SJSA1 (cell line): Measurements from ENCODE around the gene RTEL1. TPM values are rescaled to one million over a fixed set of nuclear protein-coding genes. Genes with fewer than 3 reads are reported as not detected.
"Not testable (repeated sequence)": the region's sequence is repeated elsewhere in the genome, so short reads cannot be mapped to it uniquely, and the experiment has no call there.

Experiments
- DNase-seq, 2 experiments: peaks; one replicate each; pipeline ENCODE4 v3.0.0-alpha.2; 2015 to 2020; ENCODE audit warnings: low spot score in 2 of 2, low read depth in 1 of 2
- H3K27ac ChIP-seq: fragments of 250-450 bp; sonication (Bioruptor Pico); 2 replicates; pipeline ENCODE4 v1.5.1; 2020; ENCODE audit warnings: mild to moderate bottlenecking, moderate library complexity
- H3K27me3 ChIP-seq: fragments of 250-450 bp; sonication (Bioruptor Pico); replicated peaks from 2 replicates; pipeline ENCODE4 v1.5.1; 2020; ENCODE audit warnings: mild to moderate bottlenecking, moderate library complexity
- H3K36me3 ChIP-seq: fragments of 250-450 bp; sonication (Bioruptor Pico); 2 replicates; pipeline ENCODE4 v1.5.1; 2020; ENCODE audit warnings: mild to moderate bottlenecking
- H3K4me1 ChIP-seq: fragments of 250-450 bp; sonication (Bioruptor Pico); replicated peaks from 2 replicates; pipeline ENCODE4 v1.6.1; 2021; ENCODE audit warnings: mild to moderate bottlenecking
- H3K4me3 ChIP-seq: fragments of 250-450 bp; sonication (Bioruptor Pico); 2 replicates; pipeline ENCODE4 v1.5.1; 2020; ENCODE audit warnings: mild to moderate bottlenecking
- H3K9me3 ChIP-seq: fragments of 250-450 bp; sonication (Bioruptor Pico); replicated peaks from 2 replicates; pipeline ENCODE4 v1.5.1; 2020; ENCODE audit warnings: mild to moderate bottlenecking
- total RNA-seq: library from RNA; depleted of rRNA; stranded (reverse); fragments of >200 nt; shearing (Covaris generic); gene quantifications from 2 replicates; pipeline ENCODE4 v1.2.3, GENCODE V29; 2014

RTEL1 gene
- total RNA-seq, 1 experiment from 2014 or later, result 11.0 TPM

DNA sequence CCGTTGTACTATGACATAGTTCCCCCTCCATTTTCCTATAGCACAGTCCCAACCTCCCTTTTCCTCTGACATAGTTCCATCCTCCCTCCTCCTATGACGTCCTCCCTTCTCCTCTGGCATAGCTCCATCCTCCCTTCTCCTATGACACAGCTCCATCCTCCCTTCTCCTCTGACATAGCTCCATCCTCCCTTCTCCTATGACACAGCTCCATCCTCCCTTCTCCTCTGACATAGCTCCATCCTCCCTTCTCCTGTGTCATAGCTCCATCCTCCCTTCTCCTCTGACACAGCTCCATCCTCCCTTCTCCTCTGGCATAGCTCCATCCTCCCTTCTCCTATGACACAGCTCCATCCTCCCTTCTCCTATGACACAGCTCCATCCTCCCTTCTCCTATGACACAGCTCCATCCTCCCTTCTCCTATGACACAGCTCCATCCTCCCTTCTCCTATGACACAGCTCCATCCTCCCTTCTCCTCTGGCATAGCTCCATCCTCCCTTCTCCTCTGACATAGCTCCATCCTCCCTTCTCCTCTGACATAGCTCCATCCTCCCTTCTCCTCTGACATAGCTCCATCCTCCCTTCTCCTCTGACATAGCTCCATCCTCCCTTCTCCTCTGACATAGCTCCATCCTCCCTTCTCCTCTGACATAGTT lies 65.0 kb downstream of the RTEL1 start:
- not testable (repeated sequence) for H3K4me3 ChIP-seq, DNase-seq, H3K4me1 ChIP-seq, H3K27ac ChIP-seq, H3K9me3 ChIP-seq, H3K27me3 ChIP-seq
- H3K36me3 ChIP-seq, result peaks cover 53% of the 10 kb centered on the region

DNA sequence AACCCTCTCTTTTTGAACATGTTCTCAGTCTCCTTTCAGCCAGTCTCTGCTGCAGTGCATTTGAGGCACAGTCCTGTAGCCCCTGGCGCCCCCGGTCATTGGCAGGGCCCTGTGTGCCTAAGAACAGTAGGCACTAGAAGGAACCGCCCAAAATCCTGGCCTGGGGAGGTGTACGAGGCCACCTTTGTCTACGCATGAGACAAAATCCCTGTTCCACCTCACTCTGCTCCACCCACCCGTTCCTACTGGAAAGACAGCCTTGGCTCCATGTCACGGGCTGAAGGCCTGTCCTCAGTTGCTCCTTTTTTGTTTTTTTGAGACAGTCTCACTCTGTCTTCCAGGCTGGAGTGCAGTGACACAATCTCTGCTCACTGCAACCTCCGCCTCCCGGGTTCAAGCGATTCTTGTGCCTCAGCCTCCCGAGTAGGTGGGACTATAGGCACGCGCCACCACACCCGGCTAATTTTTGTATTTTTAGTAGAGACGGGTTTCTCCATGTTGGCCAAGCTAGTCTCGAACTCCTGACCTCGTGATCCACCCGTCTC lies 72.1 kb downstream of the RTEL1 start:
- H3K4me3 ChIP-seq, H3K27me3 ChIP-seq: not testable (repeated sequence)
- H3K36me3 ChIP-seq, result peaks cover 63% of the 10 kb centered on the region

DNA sequence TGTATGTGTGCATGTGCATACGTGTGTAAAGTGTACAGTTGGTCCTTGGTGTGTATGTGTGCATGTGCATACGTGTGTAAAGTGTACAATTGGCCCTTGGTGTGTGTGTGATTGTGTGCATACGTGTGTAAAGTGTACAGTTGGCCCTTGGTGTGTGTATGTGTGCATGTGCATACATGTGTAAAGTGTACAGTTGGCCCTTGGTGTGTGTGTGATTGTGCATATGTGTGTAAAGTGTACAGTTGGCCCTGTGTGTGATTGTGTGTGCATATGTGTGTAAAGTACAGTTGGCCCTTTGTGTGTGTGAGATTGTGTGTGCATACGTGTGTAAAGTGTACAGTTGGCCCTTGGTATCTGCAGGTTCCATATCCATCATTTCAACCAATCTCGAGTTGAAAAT lies 73.3 kb downstream of the RTEL1 start:
- no peak overlapping the region for H3K4me3 ChIP-seq
- H3K27ac ChIP-seq, result no peak overlapping the region
- no peaks in the 10 kb centered on the region for H3K4me1 ChIP-seq
- peaks cover 71% of the 10 kb centered on the region for H3K36me3 ChIP-seq
- no peak for DNase-seq
- no peaks in the 10 kb centered on the region for H3K27me3 ChIP-seq
- H3K9me3 ChIP-seq, result no peaks in the 10 kb centered on the region

More for the DNA sequence above, 72.1 kb downstream of the RTEL1 start:
- H3K9me3 ChIP-seq, H3K27ac ChIP-seq, H3K4me1 ChIP-seq, DNase-seq: not testable (repeated sequence)

DNA sequence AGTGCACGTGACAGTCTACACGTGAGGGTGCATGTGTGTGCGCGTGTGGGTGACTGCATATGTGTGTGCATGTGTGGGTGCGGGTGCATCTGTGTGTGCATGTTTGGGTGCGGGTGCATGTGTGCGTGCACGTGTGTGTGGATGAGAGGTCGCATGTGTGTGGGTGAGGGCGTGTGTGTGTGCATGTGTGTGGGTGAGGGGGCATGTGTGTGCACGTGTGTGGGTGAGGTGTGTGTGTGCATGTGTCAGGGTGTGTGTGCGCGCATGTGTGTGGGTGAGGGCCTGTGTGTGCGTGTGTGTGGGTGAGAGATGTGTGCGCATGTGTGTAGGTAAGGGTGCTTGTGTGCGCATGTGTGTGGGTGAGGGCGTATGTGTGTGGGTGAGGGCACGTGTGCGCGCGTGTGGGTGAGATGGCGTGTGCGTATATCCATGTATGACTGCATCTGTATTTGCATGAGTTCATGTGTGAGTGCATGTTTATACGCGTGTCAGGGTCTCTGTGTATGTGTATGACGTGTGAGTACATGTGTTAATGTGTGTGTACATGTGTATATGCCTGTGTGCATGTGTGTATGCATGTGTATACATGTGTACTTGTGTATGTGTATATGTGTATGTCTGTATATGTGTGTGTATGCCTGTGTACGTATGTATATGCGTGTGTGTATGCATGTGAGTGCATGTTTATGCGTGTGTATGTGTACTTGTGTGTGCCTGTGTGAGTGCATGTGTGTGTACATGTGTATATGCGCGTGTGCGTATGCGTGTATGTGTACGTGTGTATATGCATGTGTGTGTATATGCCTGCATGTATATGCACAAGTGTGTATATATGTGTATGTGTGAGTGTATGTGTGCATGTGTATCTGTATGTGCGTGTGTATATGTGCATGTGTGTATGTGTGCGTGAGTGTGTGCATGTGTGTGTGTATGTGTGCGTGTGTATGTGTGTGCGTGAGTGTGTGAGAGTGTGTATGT lies 74.3 kb downstream of the RTEL1 start:
- no peak for DNase-seq
- Histone ChIP-seq H3K36me3 (peaks cover 71% of the 10 kb centered on the region), H3K4me1 (no peaks in the 10 kb centered on the region), H3K27ac (no peak overlapping the region), H3K4me3 (no peak overlapping the region), H3K9me3 (no peaks in the 10 kb centered on the region), H3K27me3 (no peaks in the 10 kb centered on the region)

DNA sequence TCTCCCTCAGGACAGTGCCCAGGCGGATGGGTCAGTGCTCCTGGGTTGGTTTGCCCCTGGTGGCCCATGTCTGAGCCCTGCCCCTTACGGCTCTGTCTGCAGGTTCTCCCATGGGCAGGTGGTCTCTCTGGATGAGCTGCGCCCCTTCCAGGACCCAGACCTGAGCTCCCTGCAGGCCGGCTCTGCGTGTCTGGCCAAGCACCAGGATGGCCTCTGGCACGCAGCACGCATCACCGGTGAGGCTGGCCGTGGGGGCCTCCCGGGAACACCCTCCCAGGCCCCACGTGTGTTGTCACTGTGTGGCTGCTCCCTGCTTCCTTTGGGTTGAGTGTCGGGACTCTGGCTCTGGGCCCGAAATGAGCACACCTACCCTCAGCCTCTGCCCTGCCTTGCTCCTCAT lies 75.0 kb downstream of the RTEL1 start:
- Histone ChIP-seq H3K27me3 (no peaks in the 10 kb centered on the region), H3K27ac (no peak overlapping the region), H3K4me1 (no peaks in the 10 kb centered on the region), H3K4me3 (no peak overlapping the region), H3K9me3 (no peaks in the 10 kb centered on the region), H3K36me3 (peaks cover 72% of the 10 kb centered on the region)
- no peak for DNase-seq

DNA sequence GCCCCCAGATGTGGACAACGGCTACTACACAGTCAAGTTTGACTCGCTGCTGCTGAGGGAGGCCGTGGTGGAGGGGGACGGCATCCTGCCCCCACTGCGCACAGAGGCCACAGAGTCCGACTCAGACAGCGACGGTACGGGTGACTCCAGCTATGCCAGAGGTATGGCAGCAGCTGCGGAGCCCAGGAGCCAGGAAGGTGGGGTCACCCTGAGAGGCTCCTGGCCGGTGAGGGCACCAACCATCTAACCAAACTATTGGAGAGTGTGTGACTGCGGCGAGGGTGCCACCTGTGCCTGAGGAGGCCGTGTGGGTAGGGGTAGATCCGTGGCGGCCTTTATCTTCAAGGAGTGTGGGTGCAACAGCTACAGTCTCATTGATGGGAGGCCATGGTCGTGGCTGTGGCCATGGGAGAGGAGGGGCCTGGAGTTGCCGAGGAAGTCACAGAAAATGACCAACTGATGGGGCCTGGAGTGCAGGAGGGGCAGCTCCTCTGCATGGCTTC lies 75.5 kb downstream of the RTEL1 start:
- H3K4me1 ChIP-seq, result no peaks in the 10 kb centered on the region
- H3K27me3 ChIP-seq, result no peaks in the 10 kb centered on the region
- peaks cover 72% of the 10 kb centered on the region for H3K36me3 ChIP-seq
- no peak overlapping the region for H3K4me3 ChIP-seq
- H3K27ac ChIP-seq, result no peak overlapping the region
- DNase-seq, result no peak
- no peaks in the 10 kb centered on the region for H3K9me3 ChIP-seq

DNA sequence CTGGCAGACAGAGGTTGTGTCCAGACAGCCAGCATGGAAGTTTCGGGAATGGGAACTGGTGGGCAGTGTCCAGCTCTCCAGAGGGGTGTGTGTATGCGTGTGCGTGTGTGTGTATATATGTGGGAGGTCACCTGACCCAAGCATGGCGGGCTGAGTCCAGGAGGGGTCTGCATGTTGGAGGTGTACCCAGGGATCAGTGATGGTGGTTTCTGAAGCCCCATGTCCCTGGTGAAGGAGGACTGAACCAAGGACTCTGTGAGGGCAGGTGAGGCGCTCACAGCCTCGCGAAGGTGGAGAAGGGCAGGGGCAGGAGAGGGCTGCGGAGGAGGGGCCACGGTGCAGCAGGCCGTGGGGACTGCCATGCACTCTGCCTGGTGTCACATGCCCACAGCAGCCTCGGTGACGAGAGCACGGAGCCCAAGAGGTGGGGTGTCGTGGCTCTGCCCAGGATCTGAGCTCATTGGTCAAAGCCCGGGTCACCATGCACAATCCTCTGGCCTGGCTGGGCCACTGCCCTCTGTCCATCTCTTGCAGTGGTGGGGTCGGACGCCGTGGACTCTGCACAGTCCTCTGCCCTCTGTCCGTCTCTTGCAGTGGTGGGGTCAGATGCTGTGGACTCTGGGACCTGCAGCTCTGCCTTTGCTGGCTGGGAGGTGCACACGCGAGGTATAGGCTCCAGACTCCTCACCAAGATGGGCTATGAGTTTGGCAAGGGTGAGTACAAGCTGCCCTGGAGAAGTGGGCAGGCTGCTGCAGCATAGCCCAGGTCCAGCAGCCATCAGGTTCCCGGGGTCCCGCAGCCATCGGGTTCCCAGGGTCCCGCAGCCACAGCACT lies 76.2 kb downstream of the RTEL1 start:
- peaks cover 5% of the 10 kb centered on the region for H3K4me1 ChIP-seq
- no peak overlapping the region for H3K4me3 ChIP-seq
- H3K27me3 ChIP-seq, result no peaks in the 10 kb centered on the region
- DNase-seq, result no peak
- H3K9me3 ChIP-seq, result 0 out of 2 replicates have a peak, but pooled peaks cover 2% of the 10 kb centered on the region
- no peak overlapping the region for H3K27ac ChIP-seq
- H3K36me3 ChIP-seq, result peaks cover 78% of the 10 kb centered on the region

DNA sequence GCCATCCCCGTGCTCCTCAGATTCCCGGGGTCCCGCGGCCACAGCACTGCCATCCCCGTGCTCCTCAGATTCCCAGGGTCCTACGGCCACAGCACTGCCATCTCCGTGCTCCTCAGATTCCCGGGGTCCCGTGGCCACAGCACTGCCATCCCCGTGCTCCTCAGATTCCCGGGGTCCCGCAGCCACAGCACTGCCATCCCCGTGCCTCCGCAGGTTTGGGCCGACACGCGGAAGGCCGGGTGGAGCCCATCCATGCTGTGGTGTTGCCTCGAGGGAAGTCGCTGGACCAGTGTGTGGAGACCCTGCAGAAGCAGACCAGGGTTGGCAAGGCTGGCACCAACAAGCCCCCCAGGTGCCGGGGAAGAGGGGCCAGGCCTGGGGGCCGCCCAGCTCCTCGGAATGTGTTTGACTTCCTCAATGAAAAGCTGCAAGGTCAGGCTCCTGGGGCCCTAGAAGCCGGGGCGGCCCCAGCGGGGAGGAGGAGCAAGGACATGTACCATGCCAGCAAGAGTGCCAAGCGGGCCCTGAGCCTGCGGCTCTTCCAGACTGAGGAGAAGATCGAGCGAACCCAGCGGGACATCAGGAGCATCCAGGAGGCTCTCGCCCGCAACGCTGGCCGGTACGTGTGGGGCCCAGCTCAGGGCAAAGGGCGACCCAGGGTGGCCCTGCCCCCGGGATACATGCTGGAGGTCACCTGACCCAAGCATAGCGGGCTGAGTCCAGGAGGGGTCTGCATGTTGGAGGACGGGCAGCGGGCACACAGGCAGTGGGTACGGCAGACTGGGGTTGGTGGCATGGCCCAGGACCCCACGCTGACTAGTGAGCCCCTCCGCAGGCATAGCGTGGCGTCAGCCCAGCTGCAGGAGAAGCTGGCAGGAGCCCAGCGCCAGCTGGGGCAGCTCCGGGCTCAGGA lies 77.1 kb downstream of the RTEL1 start:
- Histone ChIP-seq H3K36me3 (peaks cover 70% of the 10 kb centered on the region), H3K27ac (no peak overlapping the region), H3K4me3 (no peak overlapping the region), H3K9me3 (0 out of 2 replicates have a peak, but pooled peaks cover 2% of the 10 kb centered on the region), H3K27me3 (no peaks in the 10 kb centered on the region), H3K4me1 (peaks cover 5% of the 10 kb centered on the region)
- no peak for DNase-seq

DNA sequence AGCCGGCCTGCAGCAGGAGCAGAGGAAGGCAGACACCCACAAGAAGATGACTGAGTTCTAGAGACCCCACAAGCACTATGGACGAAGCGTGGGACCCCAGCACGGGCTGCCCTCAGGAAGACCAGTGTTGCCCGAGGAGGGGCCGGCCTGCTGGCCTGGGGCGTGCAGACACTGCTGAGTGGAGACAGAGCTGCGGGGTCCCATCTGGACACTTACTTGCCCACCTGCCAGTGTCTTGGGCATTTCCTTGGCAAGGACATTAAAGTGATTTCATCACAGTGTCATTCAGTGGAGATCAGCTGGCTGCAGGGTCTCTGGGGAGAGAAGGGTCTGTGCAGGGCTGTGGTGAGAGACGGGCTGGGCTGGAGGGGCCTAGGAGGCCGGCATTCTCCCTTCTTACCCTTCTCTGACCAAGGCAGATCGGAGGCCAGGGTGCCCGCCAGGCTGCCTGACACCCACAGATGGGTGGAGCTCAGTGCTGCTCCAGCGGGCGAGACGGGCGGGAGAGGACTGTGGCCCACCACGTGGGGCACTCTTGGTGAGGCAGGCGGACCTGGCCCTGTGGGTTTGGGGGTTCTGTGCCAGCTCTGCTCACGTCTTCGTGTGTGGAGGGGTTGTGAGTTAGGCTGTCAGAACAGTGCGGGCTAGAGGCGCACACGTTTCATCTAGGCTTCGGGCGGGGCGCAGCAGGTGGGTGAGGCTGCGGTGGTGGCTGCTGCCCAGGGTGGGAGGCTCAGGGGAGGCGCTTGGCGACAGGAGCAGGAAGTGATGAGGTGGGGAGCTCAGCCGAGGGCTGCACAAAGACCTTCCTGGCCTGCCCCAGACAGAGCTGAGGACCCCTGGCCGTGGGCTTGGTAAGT lies 78.0 kb downstream of the RTEL1 start, which contains the start of gene LIME1:
Gene LIME1, plus strand, starts transcription at position 806 of the 860 bp plus-strand sequence. CDS start 886 bp downstream, outside the sequence.
- H3K4me1 ChIP-seq, result peaks cover 9% of the 10 kb centered on the region
- 0 out of 2 replicates have a peak, but pooled peaks cover 2% of the 10 kb centered on the region for H3K9me3 ChIP-seq
- no peak within 1 kb of the TSS for H3K4me3 ChIP-seq
- H3K27me3 ChIP-seq, result no peaks in the 10 kb centered on the region
- H3K27ac ChIP-seq, result no peak within 1 kb of the TSS
- H3K36me3 ChIP-seq, result peaks cover 69% of the 10 kb centered on the region
- DNase-seq, result no peak

DNA sequence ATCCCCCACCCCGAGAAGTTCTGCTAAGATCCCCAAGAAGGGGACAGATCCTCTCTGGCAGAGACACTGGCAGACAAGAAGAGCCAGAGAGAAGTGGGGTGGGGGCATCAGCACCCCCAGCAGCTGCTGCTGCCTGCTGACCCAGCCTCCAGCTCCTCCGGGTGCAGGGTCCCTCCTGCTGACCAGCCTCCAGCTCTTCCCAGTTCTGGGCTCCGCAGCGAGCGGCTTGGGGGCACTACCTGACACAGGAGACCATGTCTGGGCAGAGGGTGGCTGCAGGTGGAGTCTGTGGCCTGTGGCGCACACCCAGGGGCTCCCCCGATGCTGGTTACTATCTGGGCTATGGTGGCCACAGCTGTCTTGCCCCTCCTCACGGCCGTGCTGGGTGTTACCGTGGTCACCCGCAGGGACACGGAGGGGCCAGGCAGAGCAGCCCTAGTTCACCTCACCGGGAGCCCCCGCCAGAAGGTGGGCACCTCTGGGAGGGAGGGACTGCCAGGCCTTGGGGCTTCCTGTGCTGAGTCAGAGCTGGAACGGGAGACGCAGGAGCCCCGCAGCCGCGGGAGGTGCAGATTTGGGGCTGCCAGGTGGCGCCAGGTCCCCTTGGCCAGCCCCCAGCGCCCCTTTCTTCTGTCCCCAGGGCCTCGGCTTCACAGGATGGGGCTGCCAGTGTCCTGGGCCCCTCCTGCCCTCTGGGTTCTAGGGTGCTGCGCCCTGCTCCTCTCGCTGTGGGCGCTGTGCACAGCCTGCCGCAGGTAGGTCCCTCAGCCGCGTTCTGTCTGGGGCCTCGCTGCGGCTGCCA lies 79.0 kb downstream of the RTEL1 start:
- Histone ChIP-seq H3K27ac (no peak overlapping the region), H3K27me3 (no peaks in the 10 kb centered on the region), H3K4me3 (no peak overlapping the region), H3K36me3 (peaks cover 73% of the 10 kb centered on the region), H3K4me1 (peaks cover 15% of the 10 kb centered on the region), H3K9me3 (0 out of 2 replicates have a peak, but pooled peaks cover 2% of the 10 kb centered on the region)
- DNase-seq, result no peak

DNA sequence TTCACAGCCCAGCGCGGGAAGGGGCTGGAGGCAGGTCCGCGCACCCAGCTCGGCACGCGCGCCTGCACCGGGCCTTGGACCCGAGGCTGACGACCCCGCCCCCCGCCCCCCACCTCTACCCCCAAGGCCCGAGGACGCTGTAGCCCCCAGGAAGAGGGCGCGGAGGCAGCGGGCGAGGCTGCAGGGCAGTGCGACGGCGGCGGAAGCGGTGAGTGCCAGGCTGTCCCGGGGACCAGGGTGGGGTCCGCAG lies 79.5 kb downstream of the RTEL1 start:
- peaks cover 77% of the 10 kb centered on the region for H3K36me3 ChIP-seq
- H3K9me3 ChIP-seq, result 0 out of 2 replicates have a peak, but pooled peaks cover 2% of the 10 kb centered on the region
- peaks cover 15% of the 10 kb centered on the region for H3K4me1 ChIP-seq
- H3K27ac ChIP-seq, result no peak overlapping the region
- H3K27me3 ChIP-seq, result no peaks in the 10 kb centered on the region
- no peak for DNase-seq
- H3K4me3 ChIP-seq, result no peak overlapping the region
